Measurements from ENCODE around the gene LIMCH1. TPM values are rescaled to one million over a fixed set of nuclear protein-coding genes. Genes with fewer than 3 reads are reported as not detected.

The LIMCH1 gene
- total RNA-seq, 1 donor: 17.2 TPM

GRCh38 chr4:41747230-41748055, 209.5 kb downstream of the LIMCH1 start:
- DNase-seq (ENCODE audit: low read depth in 2 of 3, low spot score in 2 of 3): peak in 1 of 3 donors; percentile 34

DNA sequence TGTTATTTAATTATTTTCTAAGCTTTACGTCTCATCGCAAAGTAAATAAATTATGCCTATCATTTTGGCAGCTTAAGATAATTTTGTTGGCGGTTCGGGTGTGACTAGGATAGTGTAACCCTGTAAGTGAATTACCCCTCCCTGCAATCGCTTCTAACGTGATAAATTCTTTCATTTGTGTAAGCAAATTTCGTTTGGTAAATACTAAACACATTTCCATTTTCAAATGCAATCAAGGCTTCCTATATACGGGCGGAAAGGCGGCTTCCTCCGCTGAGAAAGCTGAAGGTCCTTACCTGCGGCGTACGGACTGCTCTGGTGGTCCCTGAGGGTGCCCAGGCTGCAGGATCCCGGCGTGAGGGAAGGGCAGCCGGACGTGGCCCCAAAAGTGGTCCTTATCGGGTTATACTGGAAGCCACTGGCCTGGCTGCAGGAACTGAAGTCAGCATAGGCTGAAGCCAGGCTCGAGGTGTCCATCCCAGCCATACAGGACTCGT, 210.2 kb downstream of the LIMCH1 start:
- peak in 1 of 3 donors; percentile 24 for DNase-seq (ENCODE audit: low read depth in 2 of 3, low spot score in 2 of 3)

DNA sequence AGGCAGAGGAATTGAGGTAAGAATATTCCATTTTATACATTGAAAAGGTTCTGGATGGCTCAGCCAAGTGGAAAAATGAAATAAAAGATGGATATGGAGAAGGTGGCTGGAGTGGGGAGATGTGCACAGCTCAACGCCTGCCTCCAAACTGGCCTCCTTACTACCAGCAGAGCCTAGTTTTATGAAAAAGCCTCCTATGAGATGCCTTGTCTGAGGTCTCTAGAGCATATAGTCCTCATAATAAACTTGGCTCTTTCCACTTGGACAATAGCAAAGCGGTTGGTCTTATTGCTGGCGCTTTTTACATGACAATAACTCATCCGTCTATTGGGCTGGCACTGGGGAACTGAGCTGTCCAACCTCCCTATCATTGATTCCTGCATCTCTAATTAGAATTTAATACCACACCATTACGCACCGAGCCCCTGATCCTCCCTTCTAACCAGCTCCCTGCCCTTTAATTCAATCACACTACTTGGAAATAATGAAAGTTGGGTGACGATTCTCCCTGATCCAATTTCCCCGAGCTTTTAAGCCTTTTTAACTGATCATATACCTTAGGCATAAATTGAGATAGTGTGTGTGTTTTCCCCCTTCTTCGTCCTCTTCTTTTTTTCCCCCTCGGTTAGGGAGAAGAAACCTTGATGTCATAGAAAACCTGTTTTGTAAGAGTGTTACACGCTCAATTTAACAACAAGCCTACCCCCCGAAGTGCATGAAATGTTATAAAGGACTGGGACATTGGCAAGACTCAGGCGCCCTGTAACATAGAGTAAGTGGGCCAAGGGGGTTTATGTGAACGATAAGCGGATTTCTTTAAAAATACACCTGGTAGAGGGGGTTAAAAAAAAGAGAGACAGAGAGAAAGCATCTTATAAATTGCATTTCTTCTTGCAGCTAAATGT, 210.9 kb downstream of the LIMCH1 start, which contains the start of gene PHOX2B:
Gene PHOX2B (minus strand): TSS at position 155 of the 905 bp plus-strand sequence. CDS start 115 bp downstream, at position 40.
- DNase-seq (ENCODE audit: low read depth in 2 of 3, low spot score in 2 of 3): peak in 1 of 3 donors; percentile 22

DNA sequence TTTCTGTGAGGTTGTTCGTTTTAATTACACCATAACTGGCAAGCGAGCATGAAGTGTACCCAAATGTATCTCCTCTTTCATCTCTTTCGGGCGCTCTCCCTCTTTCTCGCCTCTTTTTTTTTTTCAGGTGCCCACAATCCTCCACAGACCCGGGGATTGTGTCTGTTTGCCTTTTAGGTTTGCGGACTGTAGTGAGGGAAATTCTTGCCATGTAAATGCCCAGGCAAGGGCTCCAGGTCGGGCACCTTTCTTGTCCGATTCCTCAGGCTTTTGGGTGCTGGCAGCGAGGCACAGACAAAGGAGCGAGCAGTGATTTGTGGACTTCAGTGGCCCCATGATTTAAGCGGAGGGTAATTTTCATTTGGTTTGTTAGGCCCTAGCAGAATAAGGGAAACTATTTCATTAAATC, 211.7 kb downstream of the LIMCH1 start:
- DNase-seq (ENCODE audit: low read depth in 2 of 3, low spot score in 2 of 3): peak in 1 of 3 donors; percentile 26

Other genes starting within 250 kb of the LIMCH1 start
- not detected for gene PHOX2B, start 210.6 kb downstream of the LIMCH1 start, total RNA-seq